NT2/D1 (cell line): ENCODE data around the gene WNT5B.

Experiments used
- SUZ12 ChIP-seq: IDR thresholded peaks from 2 replicates; pipeline ENCODE4 v1.6.1; 2011; ENCODE audit not compliant: insufficient read length, insufficient read depth; ENCODE audit errors: extremely low read depth
- YY1 ChIP-seq: IDR thresholded peaks from 2 replicates; pipeline ENCODE4 v1.6.1; 2011; ENCODE audit not compliant: insufficient read length, insufficient read depth

DNA sequence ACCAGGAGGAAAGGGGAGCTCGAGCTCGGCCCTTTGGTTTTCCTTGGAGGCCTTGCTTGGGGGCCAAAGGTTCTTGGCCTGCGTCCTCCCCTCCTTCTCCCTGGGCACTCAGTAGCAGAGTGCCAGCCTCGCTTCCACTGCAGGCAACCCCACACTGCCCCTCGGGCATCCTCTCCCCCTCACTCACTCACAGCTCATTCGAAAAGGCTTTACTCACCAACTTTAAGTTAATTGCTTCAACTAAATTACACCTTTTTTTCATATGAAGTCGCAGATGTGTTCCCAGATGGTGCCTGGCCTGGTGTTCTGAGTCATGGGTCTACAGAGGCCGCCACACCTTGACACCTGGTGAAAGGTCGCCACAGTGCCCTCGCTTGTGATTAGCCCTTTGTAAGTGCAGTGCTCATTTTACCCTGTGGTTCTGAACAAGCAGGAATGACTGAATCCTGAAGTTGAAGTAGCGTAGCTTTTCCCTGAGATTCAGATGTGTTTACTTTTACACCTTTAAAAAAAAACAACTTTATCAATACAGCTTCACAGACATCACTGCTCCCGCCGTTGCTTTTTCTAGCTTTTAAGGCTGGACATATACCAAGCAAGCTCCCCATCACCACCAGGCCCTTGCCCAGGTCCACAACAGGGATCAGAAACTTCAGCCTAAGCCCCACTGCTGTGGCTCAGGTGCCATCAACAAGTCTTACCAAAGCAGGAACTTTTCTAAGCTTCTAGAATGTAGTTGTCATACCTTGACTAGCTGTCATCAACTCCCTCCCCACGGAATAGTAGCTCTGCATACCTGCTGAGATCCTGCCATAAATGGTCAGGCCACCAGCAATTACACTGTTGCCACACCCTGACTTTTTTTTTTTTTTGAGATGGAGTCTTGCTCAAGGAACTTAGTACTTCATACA lies 41.6 kb downstream of the WNT5B start:
- TF ChIP-seq YY1, result no peak
- TF ChIP-seq SUZ12, result no peak
